ENCODE measurements around the gene FKBP5.

DNA sequence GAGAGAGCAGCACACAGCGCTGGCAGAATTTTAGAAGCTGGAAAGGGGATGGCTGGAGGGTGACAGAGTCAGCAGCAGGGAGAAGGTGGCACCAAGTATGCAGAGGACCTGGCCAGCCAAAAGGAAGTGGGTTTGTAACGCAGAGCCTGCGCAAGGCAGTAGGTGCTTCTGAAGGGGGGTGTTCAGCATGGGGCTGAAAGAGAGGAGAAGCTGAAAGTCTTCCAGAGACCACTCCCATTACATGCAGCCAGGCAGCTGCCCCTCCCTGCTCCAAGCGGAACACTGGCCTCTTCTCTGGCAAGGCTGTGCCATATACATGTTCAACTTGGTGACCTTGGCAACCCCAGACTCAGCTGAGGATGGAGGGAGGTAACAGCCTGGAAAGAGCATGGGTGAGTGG is 133.9 kb downstream of the FKBP5 start:
- TF ChIP-seq POLR2AphosphoS5 (IDR thresholded peaks at IDR 0.05) (no peak), EZH2 (IDR thresholded peaks at IDR 0.05; ENCODE audit: borderline replicate concordance, insufficient read depth, low read length, poor library complexity, severe bottlenecking) (no peak), RAD21 (conservative IDR thresholded peaks at IDR 0.05) (no peak)
- TF ChIP-seq, protein P1, sequence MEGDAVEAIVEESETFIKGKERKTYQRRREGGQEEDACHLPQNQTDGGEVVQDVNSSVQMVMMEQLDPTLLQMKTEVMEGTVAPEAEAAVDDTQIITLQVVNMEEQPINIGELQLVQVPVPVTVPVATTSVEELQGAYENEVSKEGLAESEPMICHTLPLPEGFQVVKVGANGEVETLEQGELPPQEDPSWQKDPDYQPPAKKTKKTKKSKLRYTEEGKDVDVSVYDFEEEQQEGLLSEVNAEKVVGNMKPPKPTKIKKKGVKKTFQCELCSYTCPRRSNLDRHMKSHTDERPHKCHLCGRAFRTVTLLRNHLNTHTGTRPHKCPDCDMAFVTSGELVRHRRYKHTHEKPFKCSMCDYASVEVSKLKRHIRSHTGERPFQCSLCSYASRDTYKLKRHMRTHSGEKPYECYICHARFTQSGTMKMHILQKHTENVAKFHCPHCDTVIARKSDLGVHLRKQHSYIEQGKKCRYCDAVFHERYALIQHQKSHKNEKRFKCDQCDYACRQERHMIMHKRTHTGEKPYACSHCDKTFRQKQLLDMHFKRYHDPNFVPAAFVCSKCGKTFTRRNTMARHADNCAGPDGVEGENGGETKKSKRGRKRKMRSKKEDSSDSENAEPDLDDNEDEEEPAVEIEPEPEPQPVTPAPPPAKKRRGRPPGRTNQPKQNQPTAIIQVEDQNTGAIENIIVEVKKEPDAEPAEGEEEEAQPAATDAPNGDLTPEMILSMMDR (IDR thresholded peaks at IDR 0.05; ENCODE audit: poor library complexity, severe bottlenecking), result no peak

Measured in neural cell (in vitro differentiated cells).